Stimulated activated CD4-positive, alpha-beta T cell treated with anti-CD3 and anti-CD28 coated beads, TNF-alpha, amount 100 ng/mL, for 24 hours (primary cell): ENCODE data around the gene FAM180A.
"Not testable (repeated sequence)": the region's sequence is repeated elsewhere in the genome, so short reads cannot be mapped to it uniquely, and the experiment has no call there.

Source experiments
- DNase-seq, 3 experiments: peaks; one replicate each; pipeline ENCODE4 v3.0.0-alpha.2; 2020; ENCODE audit warnings: low read depth in 3 of 3

Gene FAM180A

GRCh38 chr7:135741905-135742304 lies 6.7 kb downstream of the FAM180A start:
- DNase-seq = no peak

GRCh38 chr7:135740889-135741288 lies 7.7 kb downstream of the FAM180A start:
- no peak for DNase-seq

GRCh38 chr7:135737306-135737647 lies 11.3 kb downstream of the FAM180A start:
- not testable (repeated sequence) for DNase-seq

GRCh38 chr7:135736586-135737305 lies 11.9 kb downstream of the FAM180A start:
- no peak for DNase-seq

GRCh38 chr7:135734343-135734689 lies 14.3 kb downstream of the FAM180A start:
- DNase-seq = no peak

- no peak for DNase-seq
Observed at GRCh38 chr7:135733603-135734342, 14.8 kb downstream of the FAM180A start.

- DNase-seq = no peak
Observed at GRCh38 chr7:135731131-135731530, 17.5 kb downstream of the FAM180A start.

- DNase-seq = no peak
Observed at GRCh38 chr7:135729230-135729629, 19.4 kb downstream of the FAM180A start.

GRCh38 chr7:135728136-135728669 lies 20.4 kb downstream of the FAM180A start, which contains the start of gene SLC13A4:
Gene SLC13A4 (minus strand): TSS chr7:135728186. CDS start chr7:135727496, 690 bp downstream.
- DNase-seq = no peak

GRCh38 chr7:135726911-135727673 lies 21.5 kb downstream of the FAM180A start:
- DNase-seq = no peak

GRCh38 chr7:135726276-135726788 lies 22.3 kb downstream of the FAM180A start:
- DNase-seq = no peak

GRCh38 chr7:135723411-135723810 lies 25.2 kb downstream of the FAM180A start:
- no peak for DNase-seq

GRCh38 chr7:135721198-135721820 lies 27.3 kb downstream of the FAM180A start:
- DNase-seq = no peak

- no peak for DNase-seq
Observed at GRCh38 chr7:135719688-135720087, 28.9 kb downstream of the FAM180A start.

GRCh38 chr7:135718794-135719437 lies 29.7 kb downstream of the FAM180A start:
- no peak for DNase-seq

- no peak for DNase-seq
Observed at GRCh38 chr7:135718219-135718618, 30.4 kb downstream of the FAM180A start.

- no peak for DNase-seq
Observed at GRCh38 chr7:135717693-135718092, 30.9 kb downstream of the FAM180A start.

GRCh38 chr7:135716677-135717238 lies 31.9 kb downstream of the FAM180A start:
- no peak for DNase-seq

- no peak for DNase-seq
Observed at GRCh38 chr7:135715673-135716072, 32.9 kb downstream of the FAM180A start.

GRCh38 chr7:135715055-135715522 lies 33.5 kb downstream of the FAM180A start:
- DNase-seq = no peak
